Prostate gland (tissue), 2 donors: ENCODE data around the gene PPP1R13L.

Source experiments
- CTCF ChIP-seq, 4 experiments: fragments of 200-600 bp in 2 of 4; fragments of 450-650 bp in 2 of 4; sonication (generic) in 2 of 4; IDR thresholded peaks; 1 replicate in 3 of 4; 2 replicates in 1 of 4; pipeline ENCODE4 v1.5.1; 2016 to 2019; ENCODE audit warnings: antibody characterized with exemption in 4 of 4, mild to moderate bottlenecking in 2 of 4, moderate library complexity in 2 of 4
- POLR2A ChIP-seq: fragments of 450-650 bp; IDR thresholded peaks from one replicate; pipeline ENCODE4 v1.6.1; 2016; ENCODE audit warnings: antibody characterized with exemption, mild to moderate bottlenecking
- POLR2AphosphoS5 ChIP-seq: sonication (generic); formaldehyde crosslinking; IDR thresholded peaks from one replicate; pipeline ENCODE4 v1.6.1; 2017; ENCODE audit warnings: antibody characterized with exemption

- TF ChIP-seq POLR2AphosphoS5 = no peak
- no peak for TF ChIP-seq CTCF (IDR thresholded peaks at IDR 0.05)
- no peak for TF ChIP-seq POLR2A
Observed at GRCh38 chr19:45440873-45441654, 36.2 kb upstream of the PPP1R13L start.
